Measurements from ENCODE around the gene FREM3.

FREM3 gene

GRCh38 chr4:143617994-143618679, 82.3 kb downstream of the FREM3 start:
- DNase-seq (ENCODE audit: low read depth), result no peak
- no peak overlapping the region for H3K4me3 ChIP-seq (ENCODE audit: low read length)
- TF ChIP-seq, protein P1, sequence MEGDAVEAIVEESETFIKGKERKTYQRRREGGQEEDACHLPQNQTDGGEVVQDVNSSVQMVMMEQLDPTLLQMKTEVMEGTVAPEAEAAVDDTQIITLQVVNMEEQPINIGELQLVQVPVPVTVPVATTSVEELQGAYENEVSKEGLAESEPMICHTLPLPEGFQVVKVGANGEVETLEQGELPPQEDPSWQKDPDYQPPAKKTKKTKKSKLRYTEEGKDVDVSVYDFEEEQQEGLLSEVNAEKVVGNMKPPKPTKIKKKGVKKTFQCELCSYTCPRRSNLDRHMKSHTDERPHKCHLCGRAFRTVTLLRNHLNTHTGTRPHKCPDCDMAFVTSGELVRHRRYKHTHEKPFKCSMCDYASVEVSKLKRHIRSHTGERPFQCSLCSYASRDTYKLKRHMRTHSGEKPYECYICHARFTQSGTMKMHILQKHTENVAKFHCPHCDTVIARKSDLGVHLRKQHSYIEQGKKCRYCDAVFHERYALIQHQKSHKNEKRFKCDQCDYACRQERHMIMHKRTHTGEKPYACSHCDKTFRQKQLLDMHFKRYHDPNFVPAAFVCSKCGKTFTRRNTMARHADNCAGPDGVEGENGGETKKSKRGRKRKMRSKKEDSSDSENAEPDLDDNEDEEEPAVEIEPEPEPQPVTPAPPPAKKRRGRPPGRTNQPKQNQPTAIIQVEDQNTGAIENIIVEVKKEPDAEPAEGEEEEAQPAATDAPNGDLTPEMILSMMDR (conservative IDR thresholded peaks at IDR 0.05; ENCODE audit: low read depth, low read length), result no peak

GRCh38 chr4:143616771-143617170, 83.7 kb downstream of the FREM3 start:
- TF ChIP-seq, protein P1 (conservative IDR thresholded peaks at IDR 0.05; ENCODE audit: low read depth, low read length), result no peak
- no peak overlapping the region for H3K4me3 ChIP-seq (ENCODE audit: low read length)
- DNase-seq (ENCODE audit: low read depth), result no peak

DNA sequence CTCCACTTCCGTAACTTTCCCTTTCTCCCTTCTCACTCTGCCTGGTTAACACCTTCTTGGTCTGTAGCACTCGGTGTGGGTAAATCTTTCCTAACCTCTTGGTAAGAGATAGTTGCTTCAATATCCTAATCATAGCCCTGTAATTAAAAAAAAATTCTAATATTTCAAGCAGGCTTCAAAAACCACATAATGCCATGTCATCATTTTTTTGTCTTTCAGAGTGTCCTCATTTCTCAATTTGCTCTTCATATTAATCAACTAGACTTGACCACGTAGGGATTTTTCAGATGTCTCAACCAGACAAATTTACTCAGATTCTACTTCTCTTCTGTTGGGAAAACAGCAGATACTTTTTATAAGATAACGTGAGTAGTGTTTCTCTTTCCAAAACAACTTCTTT, 91.0 kb downstream of the FREM3 start:
- no peak for DNase-seq (ENCODE audit: low read depth)
- TF ChIP-seq, protein P1 (conservative IDR thresholded peaks at IDR 0.05; ENCODE audit: low read depth, low read length), result no peak
- H3K4me3 ChIP-seq (ENCODE audit: low read length), result no peak overlapping the region

- TF ChIP-seq, protein P1 (conservative IDR thresholded peaks at IDR 0.05; ENCODE audit: low read depth, low read length), result no peak
- H3K4me3 ChIP-seq (ENCODE audit: low read length), result no peak overlapping the region
Observed at GRCh38 chr4:143606480-143606879, 94.0 kb downstream of the FREM3 start.

DNA sequence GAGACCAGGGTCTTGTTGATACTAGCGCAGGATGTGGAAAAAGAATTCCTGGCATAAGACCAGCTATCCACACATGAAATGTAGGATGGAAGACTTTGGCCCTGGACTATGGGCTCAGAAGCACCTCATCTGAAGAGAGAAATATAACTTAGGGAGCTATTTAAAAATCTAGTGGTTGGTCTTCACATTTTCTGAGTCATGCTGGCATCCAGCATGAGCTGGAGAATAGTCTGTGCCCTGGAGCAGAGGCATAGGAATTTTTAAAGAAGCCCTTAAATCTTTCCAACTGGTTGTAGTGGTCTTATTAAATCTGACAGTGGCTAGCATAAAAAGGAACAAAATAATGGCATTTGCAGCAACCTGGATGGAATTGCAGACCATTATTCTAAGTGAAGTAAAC, 100.6 kb downstream of the FREM3 start:
- TF ChIP-seq, protein P1 (conservative IDR thresholded peaks at IDR 0.05; ENCODE audit: low read depth, low read length), result no peak
- no peak overlapping the region for H3K4me3 ChIP-seq (ENCODE audit: low read length)
- DNase-seq (ENCODE audit: low read depth), result no peak

More at GRCh38 chr4:143606480-143606879, 94.0 kb downstream of the FREM3 start:
- no peak for DNase-seq (ENCODE audit: low read depth)

- DNase-seq (ENCODE audit: low read depth), result no peak
- H3K4me3 ChIP-seq (ENCODE audit: low read length), result no peak overlapping the region
- TF ChIP-seq, protein P1 (conservative IDR thresholded peaks at IDR 0.05; ENCODE audit: low read depth, low read length), result no peak
Observed at GRCh38 chr4:143598816-143599215, 101.7 kb downstream of the FREM3 start.

DNA sequence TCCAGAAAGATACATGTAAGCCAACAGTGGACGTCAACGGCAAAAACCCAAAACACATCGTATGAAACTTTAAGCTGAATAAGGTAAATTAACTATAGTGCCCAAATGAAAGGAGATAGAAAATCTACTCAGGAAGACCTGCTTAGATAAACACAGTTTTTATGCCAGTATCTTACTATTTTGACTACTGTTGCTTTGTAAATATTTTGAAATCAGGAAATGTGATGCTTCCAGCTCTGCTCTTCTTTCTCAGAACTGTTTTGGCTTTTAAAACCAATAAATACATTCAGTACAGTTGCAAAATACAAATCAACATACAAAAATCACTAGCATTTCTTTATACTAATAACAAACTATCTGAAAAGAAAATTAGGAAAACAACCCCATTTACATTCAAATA, 103.2 kb downstream of the FREM3 start:
- TF ChIP-seq, protein P1 (conservative IDR thresholded peaks at IDR 0.05; ENCODE audit: low read depth, low read length), result no peak
- no peak for DNase-seq (ENCODE audit: low read depth)
- no peak overlapping the region for H3K4me3 ChIP-seq (ENCODE audit: low read length)

Data from retinal pigment epithelial cell (primary cell).